ENCODE measurements around the gene RAF1. TPM values are rescaled to one million over a fixed set of nuclear protein-coding genes. Genes with fewer than 3 reads are reported as not detected.
"Not testable (repeated sequence)": the region's sequence is repeated elsewhere in the genome, so short reads cannot be mapped to it uniquely, and the experiment has no call there.

The RAF1 gene
- total RNA-seq, 3 donors from 2014 or later, result 87.4 to 118 (median 110) TPM

DNA sequence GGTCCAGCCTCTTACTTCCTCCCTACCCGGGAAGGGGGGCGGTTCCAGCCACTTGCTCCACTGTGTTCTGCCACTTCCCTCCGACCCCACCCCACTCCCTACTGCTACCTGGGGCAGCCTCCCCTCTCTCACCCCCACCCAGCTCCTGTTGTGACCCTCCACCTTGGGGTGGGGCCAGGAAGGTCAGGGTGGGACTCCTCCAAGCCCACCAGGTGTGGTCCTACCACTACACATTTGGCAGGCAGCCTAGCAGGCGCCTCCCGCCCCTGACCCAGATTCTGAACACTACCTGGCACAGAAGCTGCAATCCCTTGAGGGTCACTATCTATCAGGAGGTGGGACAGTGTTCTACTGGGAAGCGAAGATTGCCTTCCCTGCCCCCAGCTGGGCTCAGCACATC is 13.7 kb upstream of the RAF1 start:
- Histone ChIP-seq H3K4me1 (no peaks in the 10 kb centered on the region), H3K4me3 (no peak overlapping the region), H3K36me3 (no peaks in the 10 kb centered on the region), H3K27me3 (no peaks in the 10 kb centered on the region), H3K27ac (no peak overlapping the region), H3K9me3 (no peaks in the 10 kb centered on the region)
- no peak for DNase-seq (ENCODE audit: low spot score in 2 of 2)
- TF ChIP-seq POLR2AphosphoS5 (IDR thresholded peaks at IDR 0.05) (no peak), CTCF (IDR thresholded peaks at IDR 0.05) (no peak), POLR2A (IDR thresholded peaks at IDR 0.05) (no peak)
- intact Hi-C loops (cut with DNase I; ENCODE audit: low total_unique reads), result loop anchor here (5.0 kb wide), 1 partner anchor 795 kb away; no protein-coding TSS in a partner anchor

DNA sequence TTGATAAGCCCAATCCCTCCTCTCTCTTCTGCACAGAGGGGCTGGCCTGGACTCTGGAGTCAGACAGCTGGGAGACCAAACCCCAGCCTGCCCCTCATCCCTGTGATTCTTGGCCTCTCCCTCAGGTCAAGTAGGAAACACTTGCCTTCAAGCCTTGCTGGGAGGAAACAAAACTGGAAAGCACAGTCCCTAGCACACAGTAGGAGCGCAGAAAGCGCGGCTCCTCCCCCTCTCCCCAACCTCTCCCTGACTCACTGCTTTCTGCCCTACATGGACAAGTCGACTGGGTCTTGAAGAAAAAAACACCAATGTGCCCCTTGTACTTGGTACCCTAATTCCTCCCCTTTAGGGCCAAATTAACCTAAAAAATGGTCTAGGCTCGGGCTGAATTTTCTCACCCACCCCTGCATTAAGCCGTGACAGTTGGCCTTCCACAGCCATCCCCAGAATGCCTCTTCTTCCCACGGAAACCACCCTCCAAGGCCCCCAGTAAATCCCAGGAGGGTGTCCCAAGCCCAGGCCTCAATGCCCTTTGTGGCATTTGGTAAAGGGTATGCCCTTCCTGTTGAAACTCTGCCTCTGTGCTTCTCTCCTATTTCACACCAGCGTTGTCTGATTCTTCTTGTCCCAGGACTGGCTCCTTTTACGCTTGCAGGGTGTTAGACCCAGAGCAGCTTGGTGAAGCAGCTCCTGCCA is 11.3 kb upstream of the RAF1 start:
- TF ChIP-seq POLR2A (IDR thresholded peaks at IDR 0.05) (no peak), CTCF (IDR thresholded peaks at IDR 0.05) (no peak), POLR2AphosphoS5 (IDR thresholded peaks at IDR 0.05) (no peak)
- Histone ChIP-seq H3K27me3 (no peaks in the 10 kb centered on the region), H3K27ac (no peak overlapping the region), H3K4me3 (no peak overlapping the region), H3K36me3 (no peaks in the 10 kb centered on the region), H3K9me3 (no peaks in the 10 kb centered on the region), H3K4me1 (no peaks in the 10 kb centered on the region)
- intact Hi-C loops (cut with DNase I; ENCODE audit: low total_unique reads), result loop anchor here (5.0 kb wide), 1 partner anchor 793 kb away; no protein-coding TSS in a partner anchor
- no peak for DNase-seq (ENCODE audit: low spot score in 2 of 2)

DNA sequence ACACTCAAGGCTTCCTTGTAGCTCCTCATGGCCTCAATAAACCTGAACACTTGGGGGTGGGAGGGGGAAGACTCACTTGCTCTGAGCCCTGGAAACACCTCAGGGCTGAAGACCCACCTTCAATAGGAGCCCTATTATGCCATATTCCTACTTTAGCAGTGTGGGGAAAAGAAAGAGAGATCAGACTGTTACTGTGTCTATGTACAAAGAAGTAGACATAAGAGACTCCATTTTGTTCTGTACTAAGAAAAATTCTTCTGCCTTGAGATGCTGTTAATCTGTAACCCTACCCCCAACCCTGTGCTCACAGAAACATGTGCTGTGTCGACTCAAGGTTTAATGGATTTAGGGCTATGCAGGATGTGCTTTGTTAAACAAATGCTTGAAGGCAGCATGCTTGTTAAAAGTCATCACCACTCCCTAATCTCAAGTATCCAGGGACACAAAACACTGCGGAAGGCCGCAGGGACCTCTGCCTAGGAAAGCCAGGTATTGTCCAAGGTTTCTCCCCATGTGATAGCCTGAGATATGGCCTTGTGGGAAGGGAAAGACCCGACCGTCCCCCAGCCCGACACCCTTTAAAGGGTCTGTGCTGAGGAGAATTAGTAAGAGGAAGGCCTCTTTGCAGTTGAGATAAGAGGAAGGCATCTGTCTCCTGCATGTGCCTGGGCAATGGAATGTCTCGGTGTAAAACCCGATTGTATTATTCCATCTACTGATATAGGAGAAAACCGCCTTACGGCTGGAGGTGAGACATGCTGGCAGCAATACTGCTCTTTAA is 10.2 kb upstream of the RAF1 start:
- H3K4me1 ChIP-seq; DNase-seq (ENCODE audit: low spot score in 2 of 2); H3K9me3 ChIP-seq; H3K27ac ChIP-seq; H3K36me3 ChIP-seq; H3K4me3 ChIP-seq; intact Hi-C loops (cut with DNase I; ENCODE audit: low total_unique reads); H3K27me3 ChIP-seq: not testable (repeated sequence)

DNA sequence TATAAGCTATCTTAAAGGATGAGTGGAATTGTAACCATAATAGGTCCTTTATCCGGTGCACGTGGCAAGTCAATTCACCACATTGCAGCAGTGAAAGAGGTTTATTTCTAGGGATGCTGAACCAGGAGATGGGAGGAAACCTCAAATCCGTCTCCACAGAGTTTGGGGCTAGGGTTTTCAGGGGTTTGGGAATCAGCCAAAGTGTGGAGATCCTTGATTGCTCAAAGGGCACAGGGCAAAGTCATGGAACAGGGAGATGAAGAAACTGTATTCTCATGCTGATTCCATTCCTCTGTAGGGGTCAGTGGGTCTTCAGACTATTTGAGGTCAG is 7.2 kb upstream of the RAF1 start:
- Histone ChIP-seq H3K36me3 (no peaks in the 10 kb centered on the region), H3K27ac (no peak overlapping the region), H3K9me3 (no peaks in the 10 kb centered on the region), H3K4me1 (no peaks in the 10 kb centered on the region), H3K4me3 (no peak overlapping the region), H3K27me3 (no peaks in the 10 kb centered on the region)
- TF ChIP-seq CTCF (IDR thresholded peaks at IDR 0.05) (no peak), POLR2A (IDR thresholded peaks at IDR 0.05) (no peak), POLR2AphosphoS5 (IDR thresholded peaks at IDR 0.05) (no peak)
- intact Hi-C loops (cut with DNase I; ENCODE audit: low total_unique reads), result no loop called here
- no peak for DNase-seq (ENCODE audit: low spot score in 2 of 2)

GRCh38 chr3:12670365-12671119 is 6.6 kb upstream of the RAF1 start:
- H3K4me3 ChIP-seq, result no peak overlapping the region
- no peaks in the 10 kb centered on the region for H3K9me3 ChIP-seq
- TF ChIP-seq POLR2A (IDR thresholded peaks at IDR 0.05), result no peak
- no peak for TF ChIP-seq POLR2AphosphoS5 (IDR thresholded peaks at IDR 0.05)
- TF ChIP-seq CTCF (IDR thresholded peaks at IDR 0.05), result no peak
- no peaks in the 10 kb centered on the region for H3K27me3 ChIP-seq
- no peak for DNase-seq (ENCODE audit: low spot score in 2 of 2)
- no peaks in the 10 kb centered on the region for H3K4me1 ChIP-seq
- intact Hi-C loops (cut with DNase I; ENCODE audit: low total_unique reads), result no loop called here
- H3K36me3 ChIP-seq, result no peaks in the 10 kb centered on the region
- no peak overlapping the region for H3K27ac ChIP-seq
